ENCODE measurements around the gene TBCB.

The TBCB gene

GRCh38 chr19:36153126-36153525, 37.9 kb downstream of the TBCB start:
- Histone ChIP-seq H3K9ac (ENCODE audit: low read length) (no peak overlapping the region), H3K36me3 (replicated peaks; ENCODE audit: insufficient read depth, low read length) (0 out of 2 replicates have a peak, but pooled peaks cover 4% of the 10 kb centered on the region), H4K20me1 (ENCODE audit: insufficient read depth, low read length) (no peaks in the 10 kb centered on the region)

GRCh38 chr19:36160821-36161596, 45.7 kb downstream of the TBCB start:
- Histone ChIP-seq H3K27ac (ENCODE audit: low read length) (no peak overlapping the region), H3K9ac (ENCODE audit: low read length) (no peak overlapping the region), H2AFZ (ENCODE audit: low read length) (no peak overlapping the region), H3K4me2 (ENCODE audit: low read depth, low read length) (no peak overlapping the region), H4K20me1 (ENCODE audit: insufficient read depth, low read length) (no peaks in the 10 kb centered on the region), H3K36me3 (replicated peaks; ENCODE audit: insufficient read depth, low read length) (no peaks in the 10 kb centered on the region), H3K79me2 (ENCODE audit: low read length) (no peaks in the 10 kb centered on the region), H3F3A (ENCODE audit: insufficient read depth, low read length) (no peaks in the 10 kb centered on the region), H3K9me3 (replicated peaks; ENCODE audit: insufficient read depth, low read length) (no peaks in the 10 kb centered on the region), H3K4me3 (ENCODE audit: low read length) (no peak overlapping the region), H3K27me3 (replicated peaks; ENCODE audit: insufficient read depth, low read length) (no peaks in the 10 kb centered on the region), H3K4me1 (ENCODE audit: low read length) (no peaks in the 10 kb centered on the region), H3K9me2 (replicated peaks; ENCODE audit: insufficient read depth, low read length) (no peaks in the 10 kb centered on the region)
- TF ChIP-seq CTCF (IDR thresholded peaks at IDR 0.05; ENCODE audit: low read length) (no peak), EZH2 (optimal IDR thresholded peaks at IDR 0.05; ENCODE audit: low read depth, low read length) (no peak), EZH2phosphoT487 (IDR thresholded peaks at IDR 0.05; ENCODE audit: low read length) (no peak)
- DNase-seq = no peak

More at GRCh38 chr19:36153126-36153525, 37.9 kb downstream of the TBCB start:
- Histone ChIP-seq H3K9me3 (replicated peaks; ENCODE audit: insufficient read depth, low read length) (no peaks in the 10 kb centered on the region), H3F3A (ENCODE audit: insufficient read depth, low read length) (no peaks in the 10 kb centered on the region), H3K4me2 (ENCODE audit: low read depth, low read length) (no peak overlapping the region), H3K27ac (ENCODE audit: low read length) (no peak overlapping the region), H3K4me3 (ENCODE audit: low read length) (no peak overlapping the region), H3K27me3 (replicated peaks; ENCODE audit: insufficient read depth, low read length) (no peaks in the 10 kb centered on the region), H3K79me2 (ENCODE audit: low read length) (no peaks in the 10 kb centered on the region), H3K9me2 (replicated peaks; ENCODE audit: insufficient read depth, low read length) (no peaks in the 10 kb centered on the region), H2AFZ (ENCODE audit: low read length) (no peak overlapping the region), H3K4me1 (ENCODE audit: low read length) (no peaks in the 10 kb centered on the region)
- no peak for DNase-seq
- TF ChIP-seq EZH2 (optimal IDR thresholded peaks at IDR 0.05; ENCODE audit: low read depth, low read length) = no peak
- no peak for TF ChIP-seq CTCF (IDR thresholded peaks at IDR 0.05; ENCODE audit: low read length)
- TF ChIP-seq EZH2phosphoT487 (IDR thresholded peaks at IDR 0.05; ENCODE audit: low read length) = no peak

GRCh38 chr19:36163813-36164212, 48.5 kb downstream of the TBCB start:
- no peak overlapping the region for H3K4me3 ChIP-seq (ENCODE audit: low read length)
- H3K27me3 ChIP-seq (replicated peaks; ENCODE audit: insufficient read depth, low read length) = no peaks in the 10 kb centered on the region
- no peaks in the 10 kb centered on the region for H3K9me3 ChIP-seq (replicated peaks; ENCODE audit: insufficient read depth, low read length)
- no peak overlapping the region for H3K27ac ChIP-seq (ENCODE audit: low read length)
- no peaks in the 10 kb centered on the region for H4K20me1 ChIP-seq (ENCODE audit: insufficient read depth, low read length)
- H3F3A ChIP-seq (ENCODE audit: insufficient read depth, low read length) = no peaks in the 10 kb centered on the region
- DNase-seq = no peak
- H3K9me2 ChIP-seq (replicated peaks; ENCODE audit: insufficient read depth, low read length) = no peaks in the 10 kb centered on the region
- no peak overlapping the region for H3K9ac ChIP-seq (ENCODE audit: low read length)
- H3K36me3 ChIP-seq (replicated peaks; ENCODE audit: insufficient read depth, low read length) = no peaks in the 10 kb centered on the region
- TF ChIP-seq CTCF (IDR thresholded peaks at IDR 0.05; ENCODE audit: low read length) (no peak), EZH2 (optimal IDR thresholded peaks at IDR 0.05; ENCODE audit: low read depth, low read length) (no peak), EZH2phosphoT487 (IDR thresholded peaks at IDR 0.05; ENCODE audit: low read length) (no peak)
- no peaks in the 10 kb centered on the region for H3K79me2 ChIP-seq (ENCODE audit: low read length)
- H3K4me1 ChIP-seq (ENCODE audit: low read length) = no peaks in the 10 kb centered on the region
- no peak overlapping the region for H2AFZ ChIP-seq (ENCODE audit: low read length)
- H3K4me2 ChIP-seq (ENCODE audit: low read depth, low read length) = no peak overlapping the region
